ENCODE results near the gene TTC32. TPM values are rescaled to one million over a fixed set of nuclear protein-coding genes. Genes with fewer than 3 reads are reported as not detected.

Gene TTC32
- total RNA-seq, 2 donors from 2014 or later, result 19.5 to 62.7 TPM

DNA sequence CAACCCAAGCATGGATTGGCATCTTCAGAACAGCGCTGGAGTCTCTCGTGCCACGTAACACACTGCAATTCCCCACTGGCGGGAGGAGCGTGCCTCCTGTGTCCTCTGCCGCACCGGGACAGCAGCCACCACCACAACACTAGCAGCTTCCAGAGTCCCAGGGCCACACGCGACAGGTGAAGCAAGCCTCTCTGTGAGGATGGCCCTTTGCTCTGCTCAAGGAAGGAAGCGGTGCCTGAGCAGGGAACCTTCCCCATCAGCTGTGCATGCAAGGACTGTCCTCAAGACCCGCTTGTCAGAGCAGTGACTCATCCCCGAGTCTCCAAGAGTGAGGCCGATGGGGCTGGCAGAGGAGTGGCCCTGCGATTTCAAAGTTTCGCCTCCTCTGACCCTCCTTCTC lies 44.0 kb downstream of the TTC32 start:
- Mint-ChIP-seq H3K4me3 (no peak overlapping the region), H3K27ac (no peak overlapping the region), H3K36me3 (ENCODE audit: low read depth) (no peaks in the 10 kb centered on the region), H3K9me3 (no peaks in the 10 kb centered on the region), H3K4me1 (no peaks in the 10 kb centered on the region), H3K27me3 (peaks cover 7% of the 10 kb centered on the region)
- ATAC-seq (replicated peaks), result no peak

DNA sequence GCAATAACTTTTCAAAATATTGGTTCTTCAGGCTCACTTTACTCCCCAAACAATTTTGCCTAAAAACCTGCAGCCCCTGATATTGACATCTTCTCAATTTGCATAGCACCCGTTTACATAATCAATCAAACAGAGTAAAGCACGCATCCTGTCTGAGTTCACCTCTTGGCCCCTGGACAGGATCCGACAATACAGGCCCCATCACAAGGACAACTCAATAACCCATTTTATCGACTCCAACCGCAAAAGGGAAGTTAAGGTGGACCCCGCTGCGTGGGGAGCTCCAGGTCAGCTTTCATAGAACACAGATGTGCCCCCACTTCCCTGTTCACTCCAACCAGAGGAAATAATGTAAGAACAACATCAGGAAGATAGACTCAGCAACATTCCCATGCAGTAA lies 44.7 kb downstream of the TTC32 start:
- no peaks in the 10 kb centered on the region for H3K36me3 Mint-ChIP-seq (ENCODE audit: low read depth)

DNA sequence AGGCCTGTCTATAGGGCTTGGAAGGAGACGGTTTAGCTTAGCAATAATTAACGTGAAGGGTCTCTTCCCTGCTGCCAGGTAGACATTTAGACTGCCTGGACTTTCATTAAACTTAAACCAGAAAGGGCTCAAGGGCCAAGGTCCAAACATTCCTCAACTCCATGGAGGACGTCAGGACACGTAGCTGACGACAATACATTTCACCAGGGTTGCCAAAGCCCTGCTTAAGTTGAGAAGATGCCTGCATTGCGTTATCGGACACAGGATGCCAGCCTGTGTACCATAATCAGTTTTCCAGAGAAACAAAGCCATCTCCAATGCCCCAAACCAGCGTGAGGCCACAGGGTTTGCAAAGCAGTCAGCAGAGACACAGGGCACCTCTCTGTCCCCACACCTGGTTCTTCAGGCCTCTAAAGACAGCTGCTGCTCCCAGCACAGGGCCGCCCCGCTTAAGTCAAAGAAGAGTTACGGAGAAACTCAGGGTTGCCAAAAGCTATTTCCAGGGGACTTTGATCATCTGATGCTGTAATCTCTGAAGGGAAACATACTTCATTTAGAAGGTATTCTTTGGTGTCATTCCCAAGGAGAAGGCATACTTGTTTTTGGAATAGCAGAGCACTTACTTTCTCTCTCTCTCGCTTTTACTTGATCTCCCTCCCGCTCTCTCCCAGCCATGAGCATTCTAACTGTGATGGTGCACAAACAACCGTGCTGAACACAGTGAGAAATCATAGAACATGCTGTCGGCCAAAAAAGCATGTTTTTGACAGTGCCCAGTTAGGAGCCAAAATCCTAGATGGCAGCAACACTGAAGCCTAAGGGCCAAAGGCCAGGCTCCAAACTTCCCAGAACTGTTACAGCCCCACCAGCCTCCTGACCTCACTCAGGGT lies 46.0 kb downstream of the TTC32 start:
- no peaks in the 10 kb centered on the region for H3K9me3 Mint-ChIP-seq
- no peaks in the 10 kb centered on the region for H3K4me1 Mint-ChIP-seq
- H3K36me3 Mint-ChIP-seq (ENCODE audit: low read depth), result no peaks in the 10 kb centered on the region
- H3K27me3 Mint-ChIP-seq, result peaks cover 7% of the 10 kb centered on the region
- no peak overlapping the region for H3K4me3 Mint-ChIP-seq
- no peak overlapping the region for H3K27ac Mint-ChIP-seq
- no peak for ATAC-seq (replicated peaks)

More for the DNA sequence above, 44.7 kb downstream of the TTC32 start:
- no peaks in the 10 kb centered on the region for H3K4me1 Mint-ChIP-seq
- no peak for ATAC-seq (replicated peaks)
- no peaks in the 10 kb centered on the region for H3K9me3 Mint-ChIP-seq
- no peak overlapping the region for H3K27ac Mint-ChIP-seq
- peaks cover 7% of the 10 kb centered on the region for H3K27me3 Mint-ChIP-seq
- no peak overlapping the region for H3K4me3 Mint-ChIP-seq

DNA sequence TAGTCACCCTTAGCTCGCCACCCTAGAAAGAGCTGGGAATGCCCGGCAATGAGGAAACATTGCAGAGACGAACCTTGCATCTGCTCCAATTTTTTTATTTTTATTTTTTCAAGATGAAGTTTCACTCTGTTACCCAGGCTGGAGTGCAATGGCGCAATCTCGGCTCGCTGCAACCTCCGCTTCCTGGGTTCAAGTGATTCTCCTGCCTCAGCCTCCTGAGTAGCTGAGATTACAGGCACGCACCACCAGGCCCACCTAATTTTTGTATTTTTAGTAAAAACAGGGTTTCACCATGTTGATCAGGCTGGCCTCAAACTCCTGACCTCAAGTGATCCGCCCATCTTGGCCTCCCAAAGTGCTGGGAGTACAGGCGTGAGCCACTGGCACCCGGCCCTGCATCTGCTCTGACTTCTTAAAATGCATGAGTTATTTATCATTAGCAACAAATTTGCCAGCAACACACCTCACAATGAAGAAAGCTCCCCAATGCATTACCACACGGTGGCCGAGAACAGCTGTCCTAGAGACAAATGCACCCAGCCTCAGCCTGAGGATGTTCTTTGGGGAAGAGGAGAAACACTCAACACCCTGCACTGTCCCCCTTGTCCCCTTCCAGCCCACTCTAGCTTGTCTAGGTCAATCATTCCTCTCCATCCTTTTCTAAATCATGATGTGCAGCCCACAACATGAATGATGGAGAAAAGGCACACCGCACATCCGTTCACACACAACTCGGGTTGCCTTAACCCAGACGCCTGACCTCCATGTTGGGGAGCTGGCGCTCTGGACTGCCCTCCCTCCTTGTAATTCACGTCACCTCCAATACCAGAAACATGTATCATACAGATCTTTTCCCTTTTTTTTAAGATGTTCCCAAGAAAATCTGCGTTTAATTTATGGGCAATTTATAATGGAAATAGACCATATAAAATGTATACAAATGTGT lies 46.9 kb downstream of the TTC32 start:
- no peaks in the 10 kb centered on the region for H3K9me3 Mint-ChIP-seq
- peaks cover 7% of the 10 kb centered on the region for H3K27me3 Mint-ChIP-seq
- H3K4me3 Mint-ChIP-seq, result no peak overlapping the region
- H3K36me3 Mint-ChIP-seq (ENCODE audit: low read depth), result no peaks in the 10 kb centered on the region
- no peaks in the 10 kb centered on the region for H3K4me1 Mint-ChIP-seq
- ATAC-seq (replicated peaks), result no peak
- H3K27ac Mint-ChIP-seq, result no peak overlapping the region

DNA sequence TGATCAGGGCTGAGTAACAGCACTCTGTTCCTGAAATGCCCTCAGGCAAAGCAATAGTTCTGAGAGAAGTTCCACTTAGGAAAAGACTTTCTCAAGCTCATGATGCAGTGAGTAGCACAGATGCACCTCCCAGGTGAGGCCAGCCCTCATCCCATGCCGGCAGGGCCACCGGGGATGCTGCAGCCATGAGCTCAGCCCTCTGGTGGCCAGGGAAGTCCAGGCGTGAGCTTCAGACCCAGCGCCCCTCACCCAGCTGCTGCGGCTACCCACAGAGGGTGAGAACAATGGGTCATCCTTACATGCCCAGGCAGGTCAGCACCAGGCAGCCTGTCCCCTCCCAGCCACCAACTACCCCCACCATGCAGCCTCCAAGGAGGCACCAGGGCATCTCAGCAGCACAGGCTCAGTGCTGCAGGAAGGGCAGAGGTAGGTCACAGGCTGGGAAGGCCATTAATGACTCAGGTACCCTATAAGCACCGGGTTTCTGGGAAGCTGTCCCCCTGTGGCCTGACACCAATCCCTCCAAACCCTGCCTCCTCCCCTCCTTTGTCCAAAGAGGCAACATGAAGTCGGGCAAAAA lies 50.6 kb downstream of the TTC32 start:
- Mint-ChIP-seq H3K36me3 (ENCODE audit: low read depth) (no peaks in the 10 kb centered on the region), H3K27ac (no peak overlapping the region), H3K27me3 (no peaks in the 10 kb centered on the region), H3K9me3 (peaks cover 3% of the 10 kb centered on the region), H3K4me1 (no peaks in the 10 kb centered on the region), H3K4me3 (no peak overlapping the region)
- no peak for ATAC-seq (replicated peaks)

DNA sequence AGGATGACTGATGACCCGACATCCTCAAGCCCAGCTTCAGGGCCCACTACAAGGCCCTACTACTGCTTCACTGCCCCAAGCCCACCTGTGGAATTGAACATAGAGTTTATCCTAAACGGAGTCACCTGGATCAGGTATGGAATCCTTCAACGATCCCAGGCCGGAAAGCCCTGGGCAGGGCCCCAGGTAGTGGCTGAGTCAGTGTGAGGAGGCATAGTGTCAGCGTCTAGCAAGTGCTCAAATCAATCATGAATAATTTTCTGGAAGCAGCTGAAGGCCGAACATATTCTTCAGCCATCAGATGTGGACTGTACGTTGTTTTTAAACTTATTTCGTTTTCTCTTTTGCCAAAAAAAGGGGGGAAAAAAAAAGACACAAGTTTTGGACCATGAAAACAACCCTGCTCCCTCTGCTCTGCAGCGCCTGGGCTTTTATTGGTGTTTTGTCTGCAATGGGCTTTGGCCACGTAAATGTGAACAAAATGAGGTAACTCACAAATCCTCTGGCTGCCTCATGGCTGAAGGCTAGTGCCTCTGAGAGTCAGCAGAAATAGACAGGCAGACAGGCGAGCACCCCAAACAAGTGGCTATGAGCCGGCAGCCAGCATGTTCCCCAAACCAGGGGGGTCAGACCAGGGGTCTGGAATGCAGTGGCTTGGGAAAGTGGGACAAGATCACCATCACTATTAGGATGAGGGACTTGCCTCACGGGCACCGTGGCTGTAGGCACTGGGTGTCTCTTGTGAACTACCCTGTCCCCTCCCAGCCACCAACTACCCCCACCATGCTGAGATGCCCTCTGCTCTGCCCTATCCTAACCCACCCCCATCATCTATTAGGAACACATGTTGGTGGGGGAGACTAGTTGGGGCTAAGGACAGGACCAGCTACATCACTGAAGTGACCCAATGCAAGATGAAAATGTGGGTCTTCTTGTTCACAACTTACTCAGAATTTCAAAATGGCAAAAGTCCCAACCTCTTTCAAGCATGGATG lies 51.4 kb downstream of the TTC32 start:
- no peak for ATAC-seq (replicated peaks)
- Mint-ChIP-seq H3K9me3 (peaks cover 3% of the 10 kb centered on the region), H3K36me3 (ENCODE audit: low read depth) (no peaks in the 10 kb centered on the region), H3K4me1 (no peaks in the 10 kb centered on the region), H3K27ac (no peak overlapping the region), H3K27me3 (no peaks in the 10 kb centered on the region), H3K4me3 (no peak overlapping the region)

DNA sequence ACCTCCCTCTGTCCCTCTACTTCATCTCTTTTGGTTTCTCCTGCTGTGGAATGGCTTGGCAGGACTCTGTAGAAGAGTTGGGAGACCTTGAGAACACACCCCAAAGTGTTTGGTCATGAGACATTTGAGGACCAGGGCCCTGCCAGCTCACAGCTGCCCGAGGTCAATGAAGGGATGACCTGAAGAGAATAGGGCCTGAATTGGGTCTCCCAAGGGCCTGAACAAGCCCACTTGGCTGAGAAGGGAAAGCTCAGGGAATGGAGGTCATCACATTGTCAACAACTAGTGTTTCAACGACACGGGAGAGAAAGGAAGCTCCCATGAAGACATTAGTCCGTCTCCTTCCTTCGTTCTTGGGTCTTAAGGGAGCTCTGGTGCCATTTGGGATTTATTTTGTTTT lies 52.8 kb downstream of the TTC32 start:
- Mint-ChIP-seq H3K4me3 (no peak overlapping the region), H3K4me1 (no peaks in the 10 kb centered on the region), H3K9me3 (peaks cover 3% of the 10 kb centered on the region), H3K27ac (no peak overlapping the region), H3K27me3 (peaks cover under 1% of the 10 kb centered on the region), H3K36me3 (ENCODE audit: low read depth) (no peaks in the 10 kb centered on the region)
- no peak for ATAC-seq (replicated peaks)

DNA sequence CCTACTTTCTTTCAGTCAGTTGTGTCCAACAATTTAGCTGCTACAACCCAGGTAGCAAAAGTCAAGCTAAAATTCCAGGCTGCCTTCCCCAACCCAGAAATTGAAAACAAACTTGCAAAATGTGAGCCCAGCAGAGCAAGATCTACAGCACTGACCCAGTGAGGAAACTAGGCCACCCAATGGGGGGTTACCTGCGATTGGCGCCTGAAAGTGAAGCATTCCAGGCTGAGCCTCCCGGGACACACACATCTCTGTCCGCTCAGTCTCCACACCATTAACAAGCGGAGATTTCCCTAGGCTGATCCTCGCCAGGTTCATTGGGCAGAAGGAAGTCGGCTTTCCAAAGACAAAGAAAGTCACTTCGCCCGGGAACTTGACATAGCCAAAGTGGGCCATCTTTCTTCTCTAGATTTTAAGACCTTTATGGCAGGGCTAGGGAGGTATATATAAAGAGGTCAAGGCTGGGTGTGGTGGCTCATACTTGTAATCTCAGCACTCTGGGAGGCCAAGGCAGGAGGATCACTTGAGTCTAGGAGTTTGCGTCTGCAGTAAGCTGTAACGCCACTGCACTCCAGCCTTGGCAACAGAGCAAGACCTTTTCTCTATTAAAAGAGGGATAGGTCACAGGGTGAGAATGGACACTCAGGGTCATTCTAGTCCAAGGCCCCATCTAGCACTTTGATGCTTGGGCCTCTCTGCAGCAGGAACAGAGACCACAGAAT lies 53.6 kb downstream of the TTC32 start:
- peaks cover 4% of the 10 kb centered on the region for H3K27me3 Mint-ChIP-seq
- peaks cover 3% of the 10 kb centered on the region for H3K9me3 Mint-ChIP-seq
- no peaks in the 10 kb centered on the region for H3K4me1 Mint-ChIP-seq
- H3K4me3 Mint-ChIP-seq, result no peak overlapping the region
- H3K27ac Mint-ChIP-seq, result no peak overlapping the region
- H3K36me3 Mint-ChIP-seq (ENCODE audit: low read depth), result no peaks in the 10 kb centered on the region
- no peak for ATAC-seq (replicated peaks)

DNA sequence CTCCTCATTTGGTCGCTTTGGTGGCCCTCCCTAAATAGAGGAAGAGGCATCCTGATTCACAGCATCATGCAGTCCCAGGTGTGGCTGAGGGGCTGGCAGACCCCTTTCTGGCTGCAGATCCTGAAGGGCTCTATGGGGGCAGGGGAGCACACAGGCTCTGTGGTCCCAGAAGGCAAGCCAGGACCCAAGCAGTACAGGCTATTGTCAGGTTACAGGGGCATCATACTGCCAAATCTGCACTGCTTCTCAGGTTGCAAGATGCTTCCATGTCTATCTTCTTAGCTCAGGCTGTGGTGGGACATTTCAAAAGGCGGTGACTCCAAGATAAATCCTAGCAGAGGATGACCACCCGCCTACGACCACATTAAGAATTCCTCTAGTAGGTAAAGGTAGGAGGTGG lies 54.3 kb downstream of the TTC32 start:
- Mint-ChIP-seq H3K27ac (no peak overlapping the region), H3K9me3 (peaks cover 3% of the 10 kb centered on the region), H3K36me3 (ENCODE audit: low read depth) (no peaks in the 10 kb centered on the region), H3K27me3 (peaks cover 4% of the 10 kb centered on the region), H3K4me3 (no peak overlapping the region), H3K4me1 (no peaks in the 10 kb centered on the region)
- no peak for ATAC-seq (replicated peaks)

Other genes with a start within 250 kb of the TTC32 start
- gene WDR35, start 88.1 kb upstream of the TTC32 start, total RNA-seq, result 1 to 10 TPM; 5.0 to 8.3 TPM
- gene MATN3, start 110.7 kb upstream of the TTC32 start, total RNA-seq, result not detected
- gene LAPTM4A, start 149.6 kb upstream of the TTC32 start, total RNA-seq, result 10 to 100 TPM; 27.3 to 29.6 TPM

Data from activated T-helper 17 cell treated with anti-CD3 and anti-CD28 coated beads, Interleukin-2, amount 50 U/mL, for 72 hours (primary cell).